ENCODE measurements around the gene SPATS2. TPM values are rescaled to one million over a fixed set of nuclear protein-coding genes. Genes with fewer than 3 reads are reported as not detected.

SPATS2 gene
- total RNA-seq, 4 donors from 2014 or later = 10.5 to 39.3 (median 21.0) TPM

DNA sequence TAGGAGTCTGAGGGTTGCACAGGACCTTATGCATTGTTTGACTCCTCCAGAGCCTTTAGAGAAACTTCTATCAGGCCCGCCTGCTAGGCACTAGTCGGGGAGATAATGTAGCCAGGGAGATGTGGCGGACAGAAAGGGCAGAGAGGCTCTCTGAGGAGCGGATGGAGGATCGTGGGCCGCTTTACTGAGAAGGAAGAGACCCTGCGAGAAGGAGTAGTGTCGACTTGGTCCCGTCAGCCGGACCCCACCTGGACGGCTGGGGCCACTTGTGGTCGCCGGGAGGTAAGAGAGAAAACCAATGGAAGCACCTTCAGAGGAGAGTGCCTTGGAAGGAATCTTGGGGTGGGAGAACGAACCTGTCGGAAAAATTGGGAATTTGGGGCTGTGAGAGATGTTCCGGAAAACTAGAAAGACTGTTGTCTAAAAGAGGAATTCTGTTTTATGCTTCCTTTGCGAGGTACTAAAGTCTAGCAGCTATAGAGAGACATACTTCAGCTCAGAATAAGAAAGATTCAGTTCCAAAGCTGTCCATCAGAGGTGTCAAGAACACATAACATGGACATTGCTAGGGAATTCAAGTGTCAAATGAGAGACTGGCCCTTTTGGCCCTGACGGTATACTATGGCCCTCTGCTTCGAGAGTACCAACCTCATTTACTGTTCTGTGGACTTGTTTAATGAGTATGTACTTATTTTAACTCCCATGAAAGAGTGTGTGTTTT, 201.3 kb downstream of the SPATS2 start:
- TF ChIP-seq POLR2A (IDR thresholded peaks at IDR 0.05) (no peak), POLR2AphosphoS5 (IDR thresholded peaks at IDR 0.05) (no peak), EP300 (IDR thresholded peaks at IDR 0.05; ENCODE audit: low read depth) (no peak)
- TF ChIP-seq, protein P1, sequence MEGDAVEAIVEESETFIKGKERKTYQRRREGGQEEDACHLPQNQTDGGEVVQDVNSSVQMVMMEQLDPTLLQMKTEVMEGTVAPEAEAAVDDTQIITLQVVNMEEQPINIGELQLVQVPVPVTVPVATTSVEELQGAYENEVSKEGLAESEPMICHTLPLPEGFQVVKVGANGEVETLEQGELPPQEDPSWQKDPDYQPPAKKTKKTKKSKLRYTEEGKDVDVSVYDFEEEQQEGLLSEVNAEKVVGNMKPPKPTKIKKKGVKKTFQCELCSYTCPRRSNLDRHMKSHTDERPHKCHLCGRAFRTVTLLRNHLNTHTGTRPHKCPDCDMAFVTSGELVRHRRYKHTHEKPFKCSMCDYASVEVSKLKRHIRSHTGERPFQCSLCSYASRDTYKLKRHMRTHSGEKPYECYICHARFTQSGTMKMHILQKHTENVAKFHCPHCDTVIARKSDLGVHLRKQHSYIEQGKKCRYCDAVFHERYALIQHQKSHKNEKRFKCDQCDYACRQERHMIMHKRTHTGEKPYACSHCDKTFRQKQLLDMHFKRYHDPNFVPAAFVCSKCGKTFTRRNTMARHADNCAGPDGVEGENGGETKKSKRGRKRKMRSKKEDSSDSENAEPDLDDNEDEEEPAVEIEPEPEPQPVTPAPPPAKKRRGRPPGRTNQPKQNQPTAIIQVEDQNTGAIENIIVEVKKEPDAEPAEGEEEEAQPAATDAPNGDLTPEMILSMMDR (IDR thresholded peaks at IDR 0.05) = no peak
- 2 to 10% methylated on average over 6 to 19 of the region's 19 CpGs for WGBS, 2 donors (ENCODE audit: low coverage in 1 of 2)
- Histone ChIP-seq H3K4me3 (peak overlapping the region; percentile 69 to 86 (median 76)), H3K36me3 (peaks cover 0 to 14% (median 4%) of the 10 kb centered on the region in 4 donors), H3K4me1 (peaks cover 10 to 28% (median 18%) of the 10 kb centered on the region in 4 donors), H3K27ac (peak overlapping the region; percentile 88 to 93 (median 89)), H3K9me3 (no peaks in the 10 kb centered on the region), H3K27me3 (no peaks in the 10 kb centered on the region)
- DNase-seq = no peak
- in situ Hi-C loops (cut with MboI; ENCODE audit: low pct_ligation_motif_present in 1 of 4, low pct_unique_long_range_greater_than_20kb in 1 of 4, low sequenced_read_pairs in 3 of 4) (no loop called here), intact Hi-C loops (cut with DNase I; ENCODE audit: low total_unique reads) (no loop called here)

Small RNA genes lying within 50 kb of the gene (small RNA-seq; reads per million reads assigned to genes)
- 0 reads per million in 4 donors for gene AC125611.1

Other genes starting within 250 kb of the SPATS2 start
- 100 to 1,000 TPM; 219 to 390 (median 319) TPM for gene TUBA1B, start 236.1 kb upstream of the SPATS2 start, total RNA-seq
- 100 to 1,000 TPM in 2 of 4 donors, 10 to 100 TPM in 2; 77.1 to 201 (median 92.6) TPM for gene TUBA1A, start 178.4 kb upstream of the SPATS2 start, total RNA-seq
- 100 to 1,000 TPM; 207 to 331 (median 263) TPM for gene TUBA1C, start 102.4 kb upstream of the SPATS2 start, total RNA-seq
- gene PRPH, start 72.3 kb upstream of the SPATS2 start, total RNA-seq = 10 to 100 TPM in 2 of 4 donors, 1 to 10 TPM in 2; 7.9 to 18.7 (median 10.5) TPM
- gene TROAP, start 44.2 kb upstream of the SPATS2 start, total RNA-seq = 100 to 1,000 TPM in 1 of 4 donors, 1 to 10 TPM in 3; 1.1 to 100 (median 2.7) TPM
- gene C1QL4, start 30.3 kb upstream of the SPATS2 start, total RNA-seq = not detected
- gene DNAJC22, start 20.6 kb upstream of the SPATS2 start, total RNA-seq = 10 to 100 TPM; 25.4 to 43.8 (median 39.2) TPM
- under 1 TPM in 2 of 4 donors, not detected in 2; 0.32 to 0.80 TPM for gene KCNH3, start 171.6 kb downstream of the SPATS2 start, total RNA-seq
- gene MCRS1, start 200.7 kb downstream of the SPATS2 start, total RNA-seq = 100 to 1,000 TPM in 1 of 4 donors, 10 to 100 TPM in 3; 57.8 to 120 (median 78.4) TPM
- under 1 TPM in 2 of 4 donors, not detected in 2; 0.14 to 0.64 TPM for gene FAM186B, start 238.2 kb downstream of the SPATS2 start, total RNA-seq

All from transverse colon (tissue), 4 donors.